GM19452 (cell line): ENCODE measurements around the gene SERINC5.

Source experiments
- ATAC-seq: cut with Tn5 transposase; IDR thresholded peaks from one replicate; pipeline ENCODE4 v1.9.1; 2021; ENCODE audit not compliant: unreplicated experiment

SERINC5 gene

GRCh38 chr5:80071510-80072021, 184.3 kb downstream of the SERINC5 start:
- no peak for ATAC-seq

- ATAC-seq, result no peak
Observed at GRCh38 chr5:80070338-80071056, 185.4 kb downstream of the SERINC5 start.

- no peak for ATAC-seq
Observed at GRCh38 chr5:80069918-80070318, 185.9 kb downstream of the SERINC5 start.

- ATAC-seq, result no peak
Observed at GRCh38 chr5:80069251-80069800, 186.5 kb downstream of the SERINC5 start.

GRCh38 chr5:80068775-80069174, 187.1 kb downstream of the SERINC5 start:
- ATAC-seq, result no peak

GRCh38 chr5:80068246-80068636, 187.6 kb downstream of the SERINC5 start:
- ATAC-seq, result no peak

GRCh38 chr5:80067531-80068245, 188.2 kb downstream of the SERINC5 start:
- no peak for ATAC-seq

GRCh38 chr5:80067016-80067415, 188.8 kb downstream of the SERINC5 start:
- no peak for ATAC-seq

GRCh38 chr5:80064124-80064523, 191.7 kb downstream of the SERINC5 start:
- no peak for ATAC-seq
